ENCODE measurements around the gene SUSD3. TPM values are rescaled to one million over a fixed set of nuclear protein-coding genes. Genes with fewer than 3 reads are reported as not detected.

SUSD3 gene
- total and polyA plus RNA-seq, 2 donors (not counting 1 experiment from before 2014, with no cell fraction given): 0.17 to 4.6 TPM

GRCh38 chr9:93129691-93130500, 71.4 kb downstream of the SUSD3 start:
- no peak for DNase-seq (ENCODE audit: low read depth in 2 of 2)
- peaks cover 2% of the 10 kb centered on the region for H3K79me2 ChIP-seq (ENCODE audit: control insufficient read depth, insufficient read depth, low read length)
- H3K4me1 ChIP-seq (ENCODE audit: control insufficient read depth, extremely low read depth, insufficient read depth, low read length): peaks cover 14% of the 10 kb centered on the region
- no peak overlapping the region for H3K4me2 ChIP-seq (ENCODE audit: extremely low read depth, insufficient read depth, low read length)
- no peak overlapping the region for H3K27ac ChIP-seq (ENCODE audit: insufficient read depth, low read length)
- H2AFZ ChIP-seq (ENCODE audit: low read length): no peak overlapping the region
- no peak overlapping the region for H3K9ac ChIP-seq (ENCODE audit: insufficient read depth, low read length)
- no peaks in the 10 kb centered on the region for H3K9me3 ChIP-seq (ENCODE audit: control insufficient read depth, insufficient read depth, low read depth, low read length)
- no peaks in the 10 kb centered on the region for H3K27me3 ChIP-seq (ENCODE audit: control insufficient read depth, insufficient read depth, low read length)
- no peak for TF ChIP-seq EZH2 (IDR thresholded peaks at IDR 0.05; ENCODE audit: low read length, missing control alignments)
- no peak for TF ChIP-seq CTCF (conservative IDR thresholded peaks at IDR 0.05 in 1 of 2, IDR thresholded peaks at IDR 0.05 in 1 of 2; ENCODE audit: low read depth in 1 of 2, low read length in 2 of 2)
- no peaks in the 10 kb centered on the region for H3K36me3 ChIP-seq (ENCODE audit: control insufficient read depth, insufficient read depth, low read length)
- H3K4me3 ChIP-seq (replicated peaks in 1 of 4; ENCODE audit: control extremely low read depth in 1 of 4, insufficient read depth in 1 of 4, low read depth in 3 of 4, low read length in 4 of 4): no peak overlapping the region
- no peaks in the 10 kb centered on the region for H4K20me1 ChIP-seq (ENCODE audit: control insufficient read depth, extremely low read depth, insufficient read depth, low read length)

GRCh38 chr9:93130861-93131481, 72.5 kb downstream of the SUSD3 start:
- DNase-seq (ENCODE audit: low read depth in 2 of 2): no peak
- Histone ChIP-seq H2AFZ (ENCODE audit: low read length) (no peak overlapping the region), H3K9me3 (ENCODE audit: control insufficient read depth, insufficient read depth, low read depth, low read length) (no peaks in the 10 kb centered on the region), H3K4me1 (ENCODE audit: control insufficient read depth, extremely low read depth, insufficient read depth, low read length) (peaks cover 16% of the 10 kb centered on the region), H3K9ac (ENCODE audit: insufficient read depth, low read length) (no peak overlapping the region), H3K4me3 (replicated peaks in 1 of 4; ENCODE audit: control extremely low read depth in 1 of 4, insufficient read depth in 1 of 4, low read depth in 3 of 4, low read length in 4 of 4) (no peak overlapping the region), H3K27me3 (ENCODE audit: control insufficient read depth, insufficient read depth, low read length) (no peaks in the 10 kb centered on the region), H3K4me2 (ENCODE audit: extremely low read depth, insufficient read depth, low read length) (no peak overlapping the region), H3K27ac (ENCODE audit: insufficient read depth, low read length) (no peak overlapping the region), H4K20me1 (ENCODE audit: control insufficient read depth, extremely low read depth, insufficient read depth, low read length) (no peaks in the 10 kb centered on the region), H3K79me2 (ENCODE audit: control insufficient read depth, insufficient read depth, low read length) (peaks cover 2% of the 10 kb centered on the region), H3K36me3 (ENCODE audit: control insufficient read depth, insufficient read depth, low read length) (no peaks in the 10 kb centered on the region)
- TF ChIP-seq CTCF (conservative IDR thresholded peaks at IDR 0.05 in 1 of 2, IDR thresholded peaks at IDR 0.05 in 1 of 2; ENCODE audit: low read depth in 1 of 2, low read length in 2 of 2) (no peak), EZH2 (IDR thresholded peaks at IDR 0.05; ENCODE audit: low read length, missing control alignments) (no peak)

GRCh38 chr9:93131599-93132286, 73.2 kb downstream of the SUSD3 start:
- Histone ChIP-seq H3K27me3 (ENCODE audit: control insufficient read depth, insufficient read depth, low read length) (no peaks in the 10 kb centered on the region), H3K79me2 (ENCODE audit: control insufficient read depth, insufficient read depth, low read length) (peaks cover 2% of the 10 kb centered on the region), H3K9me3 (ENCODE audit: control insufficient read depth, insufficient read depth, low read depth, low read length) (no peaks in the 10 kb centered on the region), H3K4me3 (replicated peaks in 1 of 4; ENCODE audit: control extremely low read depth in 1 of 4, insufficient read depth in 1 of 4, low read depth in 3 of 4, low read length in 4 of 4) (peak overlapping the region in 1 of 4 experiments; percentile 83), H3K9ac (ENCODE audit: insufficient read depth, low read length) (no peak overlapping the region), H3K27ac (ENCODE audit: insufficient read depth, low read length) (no peak overlapping the region), H2AFZ (ENCODE audit: low read length) (no peak overlapping the region), H4K20me1 (ENCODE audit: control insufficient read depth, extremely low read depth, insufficient read depth, low read length) (no peaks in the 10 kb centered on the region), H3K4me1 (ENCODE audit: control insufficient read depth, extremely low read depth, insufficient read depth, low read length) (peaks cover 17% of the 10 kb centered on the region), H3K36me3 (ENCODE audit: control insufficient read depth, insufficient read depth, low read length) (no peaks in the 10 kb centered on the region), H3K4me2 (ENCODE audit: extremely low read depth, insufficient read depth, low read length) (no peak overlapping the region)
- no peak for TF ChIP-seq EZH2 (IDR thresholded peaks at IDR 0.05; ENCODE audit: low read length, missing control alignments)
- no peak for TF ChIP-seq CTCF (conservative IDR thresholded peaks at IDR 0.05 in 1 of 2, IDR thresholded peaks at IDR 0.05 in 1 of 2; ENCODE audit: low read depth in 1 of 2, low read length in 2 of 2)
- no peak for DNase-seq (ENCODE audit: low read depth in 2 of 2)
